Superior temporal gyrus (tissue), 1 donor: ENCODE measurements around the gene ITGB2.

Experiments used
- DNase-seq: peaks from one replicate; pipeline ENCODE4 v3.0.0-alpha.2; 2016; ENCODE audit errors: extremely low spot score

Gene ITGB2

GRCh38 chr21:44847261-44848056 is 73.2 kb downstream of the ITGB2 start:
- no peak for DNase-seq

- no peak for DNase-seq
Measured at GRCh38 chr21:44846485-44847260, 74.0 kb downstream of the ITGB2 start.

- peak; percentile 50 for DNase-seq
Measured at GRCh38 chr21:44846224-44846484, 74.5 kb downstream of the ITGB2 start.

DNA sequence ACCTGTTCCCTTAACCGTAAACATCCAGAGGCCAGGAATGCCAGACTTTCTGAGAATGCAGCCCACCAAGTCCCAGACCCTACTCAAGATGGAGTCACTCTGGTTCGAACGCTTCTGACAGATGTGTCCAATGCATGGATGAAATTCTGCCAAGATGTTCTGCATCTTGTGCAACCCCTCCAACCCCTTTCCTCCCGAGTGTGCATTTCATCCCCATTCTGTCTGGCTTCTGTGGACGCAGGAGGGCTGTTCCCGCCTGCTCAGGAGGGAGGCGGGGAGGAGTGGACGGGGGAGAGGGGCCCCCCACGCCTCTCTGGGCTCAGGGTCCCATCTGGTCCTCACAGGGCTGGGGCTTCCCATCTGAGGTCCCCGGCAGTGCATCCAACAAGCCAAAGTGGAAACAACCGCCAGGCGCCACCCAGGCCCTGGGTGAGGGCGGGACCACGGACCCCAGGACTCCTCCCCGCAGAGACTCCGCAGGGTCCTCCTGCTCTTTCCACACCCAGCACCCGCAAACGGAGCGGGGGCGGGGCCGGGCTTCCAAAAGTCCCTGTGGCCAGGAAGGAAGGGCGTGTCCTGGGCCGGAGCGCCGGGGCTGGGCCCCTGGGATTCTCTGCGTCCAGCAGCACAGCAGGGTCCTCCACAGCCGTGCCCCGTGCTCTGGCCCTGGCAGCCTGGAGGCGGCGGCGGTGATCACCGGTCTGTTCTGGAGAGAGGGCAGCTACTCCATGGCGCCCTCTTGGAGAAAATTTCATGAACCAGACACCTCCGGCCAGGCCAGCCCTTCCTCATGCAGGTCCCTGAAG is 75.1 kb downstream of the ITGB2 start:
- DNase-seq: no peak

DNA sequence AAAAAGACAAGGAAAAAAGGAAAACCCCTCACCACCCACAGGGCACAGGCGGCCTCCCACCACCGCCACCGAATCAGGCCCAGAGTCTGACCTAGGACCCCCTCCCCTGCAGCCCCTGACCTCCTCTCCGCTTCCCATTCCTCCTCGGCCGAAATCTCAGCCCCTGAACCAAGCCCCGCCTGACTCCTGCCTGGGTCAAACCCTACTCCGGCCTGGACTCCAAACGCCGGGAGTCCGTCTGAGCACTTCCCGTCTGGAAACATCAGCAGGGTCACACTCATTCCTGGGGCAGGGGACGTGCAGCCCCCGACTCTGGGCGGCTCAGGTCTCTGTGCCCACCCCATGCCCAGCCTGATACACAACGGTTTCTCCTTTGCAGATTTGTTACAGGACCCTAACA is 76.4 kb downstream of the ITGB2 start:
- no peak for DNase-seq

DNA sequence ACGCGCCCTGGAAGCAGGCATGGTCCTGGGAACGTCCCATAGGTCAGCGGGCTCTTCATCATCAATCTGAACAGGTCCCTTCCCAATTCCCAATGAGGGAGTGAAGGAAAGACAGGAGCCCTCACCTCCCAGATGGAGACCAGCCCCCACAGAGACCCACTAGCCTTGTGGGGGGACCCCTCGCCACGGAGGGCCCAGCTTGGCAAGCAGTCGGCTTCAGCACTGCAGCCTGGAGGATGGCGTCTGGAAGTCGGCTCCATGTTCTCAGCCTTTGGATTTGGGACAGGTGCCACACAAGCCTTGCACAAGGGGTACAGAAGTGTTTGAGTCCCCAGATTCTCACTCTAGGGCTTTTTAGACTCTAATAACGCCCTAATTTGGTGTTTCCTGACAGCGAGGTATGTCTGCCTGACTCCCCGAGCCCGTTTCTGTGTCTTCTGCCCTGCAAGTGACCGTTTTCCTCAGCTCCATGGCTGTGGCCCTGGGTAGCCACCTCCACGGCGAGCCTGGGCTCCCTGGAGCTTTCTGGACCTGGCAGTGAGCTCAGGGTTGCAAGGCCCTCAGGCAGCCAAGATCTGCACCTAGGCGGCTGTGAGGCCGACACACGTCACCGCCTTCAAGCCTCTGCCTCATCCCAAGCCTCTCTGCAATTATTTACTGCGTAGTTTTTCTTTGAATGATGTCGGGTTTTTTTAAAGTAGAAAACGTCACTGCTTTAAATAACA is 77.8 kb downstream of the ITGB2 start:
- DNase-seq: no peak

DNA sequence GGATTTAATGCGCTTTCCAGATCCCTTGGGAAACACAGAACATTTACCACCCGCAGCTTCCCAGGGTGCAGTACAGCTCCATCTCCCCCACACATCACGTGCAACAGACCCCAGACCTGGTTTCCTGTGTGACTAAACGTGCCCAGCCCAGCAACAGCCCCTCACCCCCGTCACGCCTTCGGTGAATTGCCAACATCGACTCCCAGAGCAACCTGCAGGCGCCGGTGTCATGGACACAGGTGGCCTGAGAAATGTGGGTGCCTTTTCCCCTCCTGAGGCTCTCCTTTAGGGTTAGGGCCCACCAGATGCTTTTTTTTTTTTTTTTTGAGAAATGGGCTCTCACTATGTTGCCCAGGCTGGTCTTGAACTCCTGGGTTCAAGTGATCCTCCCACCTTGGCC is 78.6 kb downstream of the ITGB2 start:
- DNase-seq: no peak

DNA sequence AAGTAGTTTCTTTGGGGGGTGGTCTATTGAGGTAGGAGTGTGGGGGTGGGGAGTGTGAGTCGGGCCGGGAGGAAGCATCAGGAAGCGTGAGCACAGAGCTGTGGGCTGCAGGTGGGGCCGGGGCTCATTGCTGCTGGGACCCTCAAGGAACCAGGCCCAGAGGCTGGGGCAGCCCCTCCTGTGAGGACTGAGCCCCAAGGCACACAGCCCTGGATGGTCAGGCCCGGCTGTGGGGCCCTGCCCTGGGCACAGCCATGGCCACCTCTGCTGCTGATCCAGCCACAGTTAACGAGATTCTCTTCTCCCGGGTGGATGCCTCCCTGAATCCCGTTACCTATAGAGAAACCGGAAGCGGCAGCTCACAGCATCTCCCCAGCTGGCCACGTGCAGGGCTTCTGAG is 79.9 kb downstream of the ITGB2 start:
- DNase-seq: no peak

- no peak for DNase-seq
Measured at GRCh38 chr21:44838951-44839350, 81.7 kb downstream of the ITGB2 start.

DNA sequence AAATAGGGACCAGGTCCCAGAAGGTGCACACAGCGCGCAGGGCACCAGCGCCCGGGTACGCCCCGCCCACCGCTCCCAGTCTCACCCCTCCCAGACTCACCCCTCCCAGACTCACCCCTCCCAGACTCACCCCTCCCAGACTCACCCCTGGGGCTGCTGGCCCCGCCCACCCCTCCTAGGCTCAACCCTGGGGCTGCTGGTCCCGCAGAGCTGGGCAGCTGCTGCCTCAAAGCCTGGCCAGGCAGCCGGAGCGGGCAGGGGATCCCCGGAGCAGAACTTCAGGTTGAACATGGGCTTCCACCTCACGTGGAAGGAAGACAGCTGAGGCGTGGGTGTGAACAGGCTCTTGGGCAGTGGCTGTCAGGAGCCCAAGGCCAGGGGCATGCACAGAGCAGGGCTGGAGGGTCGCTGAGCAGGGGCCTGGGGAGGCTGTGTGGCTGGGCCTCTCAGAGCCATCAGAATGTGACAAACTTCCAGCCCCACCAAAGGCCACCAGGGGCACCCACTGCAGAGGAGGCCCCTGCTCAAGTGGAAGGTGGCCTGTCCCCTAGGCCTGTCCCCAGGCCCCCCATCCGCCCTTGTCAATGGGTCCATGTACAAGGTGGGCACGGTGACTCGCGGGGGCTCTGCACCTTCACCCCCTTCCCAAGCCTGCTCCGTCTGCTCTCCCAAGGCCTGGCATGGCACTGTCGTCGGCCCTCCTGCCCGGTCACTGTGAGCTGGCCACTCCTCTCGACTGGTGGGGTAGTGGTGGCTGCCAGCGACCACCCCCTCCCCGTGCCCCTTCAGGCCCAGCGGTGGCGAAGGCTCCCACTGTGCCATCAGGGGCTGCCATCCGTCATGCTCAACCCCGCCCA is 82.4 kb downstream of the ITGB2 start:
- DNase-seq: no peak

DNA sequence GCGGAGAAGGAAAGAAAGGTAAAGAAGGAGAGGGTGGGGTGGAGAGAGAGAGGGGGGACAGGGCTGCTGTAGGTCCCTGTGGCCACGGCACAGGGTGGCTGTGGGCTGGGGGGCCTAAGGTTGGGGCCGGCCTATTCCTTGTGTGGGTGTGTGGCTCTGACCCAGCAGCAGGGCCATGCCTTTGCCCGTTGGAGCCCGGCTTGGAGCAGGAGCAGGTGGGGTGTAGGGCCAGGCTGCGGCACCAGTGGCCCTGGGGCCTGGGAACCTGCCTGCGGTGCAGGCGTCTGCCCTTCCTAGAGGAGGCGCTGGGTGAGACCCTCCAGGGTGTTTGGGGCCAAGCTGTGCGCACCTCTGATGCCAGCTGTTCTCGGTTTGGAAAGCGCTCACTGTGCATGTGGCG is 83.2 kb downstream of the ITGB2 start:
- no peak for DNase-seq

- no peak for DNase-seq
Measured at GRCh38 chr21:44836666-44837471, 83.8 kb downstream of the ITGB2 start.

- DNase-seq: no peak
Measured at GRCh38 chr21:44836349-44836665, 84.4 kb downstream of the ITGB2 start.
